Measurements from ENCODE around the gene SOX5.

DNA sequence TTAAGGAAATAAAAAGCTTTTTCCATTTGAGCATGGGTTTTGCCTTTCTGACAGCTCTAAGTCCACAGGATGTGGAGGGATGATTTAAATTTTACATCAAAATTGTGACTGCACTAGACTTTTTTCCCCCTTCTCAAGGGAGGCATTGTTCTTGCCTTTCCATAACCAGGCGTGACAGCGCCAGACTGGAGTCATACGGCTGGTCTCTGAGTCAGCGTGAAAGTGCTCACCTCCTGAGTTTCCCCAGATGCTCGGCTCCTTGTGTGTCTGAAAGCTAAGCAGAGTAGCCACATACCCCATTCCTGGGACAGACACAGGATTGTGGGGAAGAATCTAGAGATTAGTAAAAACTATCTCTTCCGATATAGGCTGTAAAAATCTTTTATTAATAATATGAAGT lies 43.1 kb downstream of the SOX5 start:
- no peak for TF ChIP-seq POLR2A (IDR thresholded peaks at IDR 0.05)
- TF ChIP-seq, protein P1, sequence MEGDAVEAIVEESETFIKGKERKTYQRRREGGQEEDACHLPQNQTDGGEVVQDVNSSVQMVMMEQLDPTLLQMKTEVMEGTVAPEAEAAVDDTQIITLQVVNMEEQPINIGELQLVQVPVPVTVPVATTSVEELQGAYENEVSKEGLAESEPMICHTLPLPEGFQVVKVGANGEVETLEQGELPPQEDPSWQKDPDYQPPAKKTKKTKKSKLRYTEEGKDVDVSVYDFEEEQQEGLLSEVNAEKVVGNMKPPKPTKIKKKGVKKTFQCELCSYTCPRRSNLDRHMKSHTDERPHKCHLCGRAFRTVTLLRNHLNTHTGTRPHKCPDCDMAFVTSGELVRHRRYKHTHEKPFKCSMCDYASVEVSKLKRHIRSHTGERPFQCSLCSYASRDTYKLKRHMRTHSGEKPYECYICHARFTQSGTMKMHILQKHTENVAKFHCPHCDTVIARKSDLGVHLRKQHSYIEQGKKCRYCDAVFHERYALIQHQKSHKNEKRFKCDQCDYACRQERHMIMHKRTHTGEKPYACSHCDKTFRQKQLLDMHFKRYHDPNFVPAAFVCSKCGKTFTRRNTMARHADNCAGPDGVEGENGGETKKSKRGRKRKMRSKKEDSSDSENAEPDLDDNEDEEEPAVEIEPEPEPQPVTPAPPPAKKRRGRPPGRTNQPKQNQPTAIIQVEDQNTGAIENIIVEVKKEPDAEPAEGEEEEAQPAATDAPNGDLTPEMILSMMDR (IDR thresholded peaks at IDR 0.05 in 4 of 5, conservative IDR thresholded peaks at IDR 0.05 in 1 of 5) = no peak

Data from gastrocnemius medialis (tissue), 4 donors.